ENCODE results near the gene ANG.

ANG gene

GRCh38 chr14:20679907-20680306, 8.7 kb upstream of the ANG start:
- DNase-seq (ENCODE audit: low spot score) = no peak
- TF ChIP-seq CTCF (IDR thresholded peaks at IDR 0.05; ENCODE audit: extremely low read depth, missing control alignments) = no peak

- DNase-seq (ENCODE audit: low spot score) = no peak
- no peak for TF ChIP-seq CTCF (IDR thresholded peaks at IDR 0.05; ENCODE audit: extremely low read depth, missing control alignments)
These were observed 8.2 kb upstream of the ANG start for GRCh38 chr14:20680363-20680762.

GRCh38 chr14:20680843-20681347, 7.7 kb upstream of the ANG start:
- DNase-seq (ENCODE audit: low spot score) = peak; percentile 63
- no peak for TF ChIP-seq CTCF (IDR thresholded peaks at IDR 0.05; ENCODE audit: extremely low read depth, missing control alignments)

GRCh38 chr14:20681348-20682126, 7.0 kb upstream of the ANG start:
- TF ChIP-seq CTCF (IDR thresholded peaks at IDR 0.05; ENCODE audit: extremely low read depth, missing control alignments) = no peak
- peak; percentile 56 for DNase-seq (ENCODE audit: low spot score)

GRCh38 chr14:20682127-20682434, 6.5 kb upstream of the ANG start:
- TF ChIP-seq CTCF (IDR thresholded peaks at IDR 0.05; ENCODE audit: extremely low read depth, missing control alignments) = no peak
- no peak for DNase-seq (ENCODE audit: low spot score)

GRCh38 chr14:20682435-20683124, 6.0 kb upstream of the ANG start:
- peak; percentile 80 for DNase-seq (ENCODE audit: low spot score)
- TF ChIP-seq CTCF (IDR thresholded peaks at IDR 0.05; ENCODE audit: extremely low read depth, missing control alignments) = no peak

- no peak for TF ChIP-seq CTCF (IDR thresholded peaks at IDR 0.05; ENCODE audit: extremely low read depth, missing control alignments)
These were observed 5.3 kb upstream of the ANG start for GRCh38 chr14:20683125-20683890.

More at GRCh38 chr14:20683125-20683890, 5.3 kb upstream of the ANG start:
- DNase-seq (ENCODE audit: low spot score) = peak; percentile 49

Measured in GM20000 (cell line).